ENCODE data around the gene TVP23B.
"Not testable (repeated sequence)": the region's sequence is repeated elsewhere in the genome, so short reads cannot be mapped to it uniquely, and the experiment has no call there.

TVP23B gene

DNA sequence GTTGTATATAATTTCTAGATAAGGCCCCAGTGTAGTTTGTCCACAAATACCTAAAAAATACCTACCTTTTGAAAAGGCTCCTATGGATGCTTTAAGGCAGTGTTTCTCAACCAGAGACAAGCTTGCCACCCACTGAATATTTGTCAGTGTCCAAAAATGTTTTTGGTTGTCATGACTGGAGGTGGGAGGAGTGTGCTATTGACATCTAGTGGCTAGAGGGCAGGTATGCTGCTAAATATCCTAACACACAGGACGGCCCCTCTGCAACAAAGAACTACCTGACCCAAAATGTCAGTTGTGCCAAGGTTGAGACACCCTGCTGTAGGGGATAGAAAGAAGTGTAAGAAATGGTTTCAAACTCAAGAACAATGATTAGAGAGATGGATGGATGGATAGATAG is 10.4 kb downstream of the TVP23B start:
- DNase-seq (ENCODE audit: low spot score): not testable (repeated sequence)

GRCh38 chr17:18794841-18795240 is 13.9 kb downstream of the TVP23B start:
- DNase-seq (ENCODE audit: low spot score): not testable (repeated sequence)

DNA sequence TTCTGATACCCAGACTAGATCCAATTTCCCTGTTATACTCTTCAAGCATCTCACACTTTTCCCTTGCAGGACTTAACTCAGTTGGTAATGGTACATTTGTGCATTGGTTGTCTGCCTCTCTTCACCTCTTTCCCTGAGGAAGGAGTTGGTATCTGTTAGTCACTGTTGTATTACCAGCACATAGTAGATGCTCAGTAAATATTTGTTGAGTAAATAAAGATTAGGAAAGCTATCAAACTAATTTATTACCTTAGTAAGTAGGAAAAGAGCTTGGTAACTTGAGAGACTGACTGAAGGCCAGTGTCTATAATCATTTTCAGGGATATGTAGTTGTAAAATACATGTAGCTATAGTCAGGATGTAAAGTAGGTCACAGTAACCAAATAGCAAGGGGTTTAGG is 15.9 kb downstream of the TVP23B start:
- not testable (repeated sequence) for DNase-seq (ENCODE audit: low spot score)

DNA sequence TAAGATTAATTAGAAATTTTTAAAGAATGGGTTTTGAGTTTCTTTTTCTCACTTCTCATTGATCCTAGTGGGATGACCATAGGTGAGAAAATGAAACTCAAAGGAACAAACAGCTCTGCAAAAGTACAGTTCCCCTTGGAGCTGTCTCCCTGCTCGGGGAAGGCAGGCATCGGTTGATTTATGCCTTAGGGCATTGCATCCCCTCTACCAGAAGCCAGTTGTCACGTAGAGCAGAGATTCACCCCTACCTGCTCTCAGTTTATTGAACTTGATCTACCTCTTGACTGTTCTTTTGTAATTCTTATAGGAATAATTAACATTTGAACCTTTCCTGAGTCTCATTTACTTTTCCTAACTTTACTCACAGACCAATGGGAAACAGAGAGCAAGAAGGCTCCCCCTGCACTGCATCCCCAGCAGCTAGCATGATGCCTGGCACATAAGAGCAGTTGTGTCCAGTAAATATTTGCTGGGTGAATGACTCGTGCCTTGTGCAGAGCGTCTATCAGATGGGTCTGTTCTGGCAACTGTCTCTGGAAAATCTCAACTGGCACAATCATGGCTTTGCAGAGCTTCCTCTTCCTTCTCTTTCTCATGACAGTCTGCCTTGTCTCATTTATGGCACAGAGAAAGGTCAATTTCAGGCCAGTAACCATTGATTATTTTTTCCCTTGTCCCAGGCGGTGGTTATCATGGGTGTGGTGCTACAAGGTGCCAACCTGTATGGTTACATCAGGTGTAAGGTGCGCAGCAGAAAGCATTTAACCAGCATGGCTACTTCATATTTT is 22.7 kb downstream of the TVP23B start:
- DNase-seq (ENCODE audit: low spot score): not testable (repeated sequence)

DNA sequence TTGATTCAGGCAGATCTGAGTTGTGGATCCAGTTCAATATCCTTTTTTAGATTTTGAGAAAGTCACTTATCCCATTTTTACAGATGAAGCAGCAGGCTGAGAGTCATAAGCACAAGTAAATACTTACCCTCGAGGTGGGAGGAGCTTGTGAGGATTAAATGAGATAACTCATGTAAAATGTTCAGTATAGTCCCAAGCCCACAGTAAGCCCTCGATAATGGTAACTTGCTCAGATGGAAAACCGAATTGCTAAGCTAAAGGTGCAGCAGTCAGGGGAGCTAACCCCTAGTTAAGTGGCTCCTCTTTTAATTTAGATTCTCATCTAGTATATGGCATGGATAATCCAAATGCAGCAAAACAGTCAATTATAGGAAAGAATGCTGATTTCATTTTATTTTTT is 34.9 kb downstream of the TVP23B start:
- not testable (repeated sequence) for DNase-seq (ENCODE audit: low spot score)

DNA sequence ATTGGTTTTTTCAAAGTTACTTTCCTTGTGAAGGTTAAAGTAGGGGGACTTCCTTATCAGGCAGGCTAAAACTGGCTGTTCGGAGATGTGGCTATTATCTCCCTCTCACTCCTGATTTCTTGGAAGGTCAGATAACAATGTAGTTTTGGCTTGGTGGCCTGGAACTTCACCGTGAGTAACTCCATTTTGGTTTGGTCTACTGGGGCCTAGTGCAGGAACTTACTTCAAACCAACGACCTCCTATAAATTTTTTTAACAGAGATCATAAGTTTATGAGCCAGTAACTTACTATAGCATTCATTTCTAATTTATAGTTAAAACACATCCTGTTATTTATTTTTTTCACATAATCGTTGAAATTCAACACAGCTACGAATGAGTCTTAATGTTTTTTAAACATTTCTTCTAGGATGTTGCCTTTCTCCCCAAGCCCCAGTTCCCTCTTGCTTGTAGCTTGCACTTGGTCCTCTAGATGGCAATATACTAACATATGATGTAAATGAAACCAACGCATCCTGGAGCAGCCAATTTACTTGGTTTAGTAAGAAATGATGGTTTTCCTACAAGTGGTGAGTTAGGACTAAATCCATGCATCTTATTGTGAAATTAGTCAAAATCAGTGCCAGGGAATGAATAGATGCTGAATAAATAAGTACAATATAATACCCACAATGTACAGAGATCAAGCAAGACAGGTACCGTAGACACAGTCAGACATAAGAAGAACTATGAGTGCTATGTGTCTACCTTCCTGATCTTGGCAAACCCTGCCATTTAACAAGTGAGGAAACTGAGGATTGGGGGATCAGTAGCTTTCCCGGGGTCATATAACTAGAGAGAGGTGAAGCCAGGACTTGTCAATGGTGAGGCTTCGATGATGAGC is 35.7 kb downstream of the TVP23B start:
- not testable (repeated sequence) for DNase-seq (ENCODE audit: low spot score)

GRCh38 chr17:18821430-18821829 is 40.4 kb downstream of the TVP23B start:
- not testable (repeated sequence) for DNase-seq (ENCODE audit: low spot score)

DNA sequence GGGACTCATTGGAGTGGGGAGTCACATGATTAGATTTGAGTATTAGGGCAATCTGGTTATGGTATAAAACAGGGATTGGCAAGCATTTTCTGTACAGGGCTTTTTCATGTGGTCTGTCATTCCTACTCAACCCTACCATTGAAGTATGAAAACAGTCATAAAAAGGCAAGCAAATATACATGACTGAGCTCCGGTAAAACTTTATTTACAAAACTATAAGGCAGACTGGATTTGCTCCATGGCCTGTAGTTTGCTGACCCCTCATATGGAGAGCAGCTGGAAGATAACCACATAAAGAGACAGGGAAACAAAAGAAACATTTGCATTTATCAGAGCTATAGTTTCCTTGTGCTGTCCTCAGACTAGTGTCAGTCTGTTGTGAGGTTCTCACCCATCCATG is 46.6 kb downstream of the TVP23B start:
- DNase-seq (ENCODE audit: low spot score): not testable (repeated sequence)

- DNase-seq (ENCODE audit: low spot score): no peak
These were observed 67.5 kb downstream of the TVP23B start for GRCh38 chr17:18848501-18848900.

DNA sequence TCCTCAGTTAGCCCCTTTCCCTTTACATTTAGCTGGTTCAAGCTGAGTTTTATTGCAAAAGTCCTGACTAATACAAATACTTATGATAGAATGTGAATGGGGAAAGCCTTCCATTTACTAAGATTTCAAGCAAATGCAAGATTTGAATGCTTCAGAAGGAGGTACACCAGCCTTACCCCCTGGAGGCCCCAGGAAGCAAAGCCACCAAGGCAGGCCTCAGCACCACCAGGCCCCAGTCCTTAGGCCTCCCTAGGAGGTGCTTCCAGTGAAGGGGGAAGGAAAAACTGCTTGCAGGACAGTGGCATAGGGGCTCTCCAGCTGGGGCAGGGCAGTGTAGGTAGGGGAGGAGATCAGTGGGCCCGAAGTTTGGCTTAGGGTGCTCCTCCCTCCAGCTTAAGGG is 69.7 kb downstream of the TVP23B start:
- no peak for DNase-seq (ENCODE audit: low spot score)

GRCh38 chr17:18851201-18851600 is 70.2 kb downstream of the TVP23B start:
- DNase-seq (ENCODE audit: low spot score): no peak

DNA sequence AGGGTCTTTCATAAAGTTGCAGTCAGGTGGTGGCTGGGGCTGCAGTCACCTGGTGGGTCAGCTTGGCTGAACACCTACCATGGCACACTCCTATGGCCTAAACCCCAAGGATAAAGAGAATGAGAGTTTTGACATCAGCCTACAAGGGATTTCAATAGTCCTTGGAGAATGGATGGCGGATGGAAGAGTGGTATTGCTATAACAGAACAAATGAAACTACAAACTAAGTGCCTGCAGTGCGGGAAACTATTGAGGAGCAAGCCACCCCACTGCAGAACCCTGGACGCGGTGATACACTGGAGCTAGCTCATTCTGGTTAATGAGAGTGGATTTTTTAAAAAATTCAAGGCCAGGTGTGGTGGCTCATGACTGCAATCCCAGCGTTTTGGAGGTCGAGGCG is 74.0 kb downstream of the TVP23B start:
- DNase-seq (ENCODE audit: low spot score): no peak

- DNase-seq (ENCODE audit: low spot score): peak; percentile 85
These were observed 75.0 kb downstream of the TVP23B start for GRCh38 chr17:18855831-18856569.

All from germinal center (tissue), 1 donor.